CD8-positive, alpha-beta memory T cell (primary cell): Measurements from ENCODE around the gene FILIP1L. TPM values are rescaled to one million over a fixed set of nuclear protein-coding genes. Genes with fewer than 3 reads are reported as not detected.

ENCODE experiments used
- CTCF ChIA-PET: fragments of 350-600 bp; sonication (Branson Sonifier 250); formaldehyde crosslinking; loops from one replicate; lab custom pipeline; 2021; ENCODE audit warnings: antibody characterized with exemption; lab: Charles Lee
- POLR2A ChIA-PET: fragments of 350-600 bp; sonication (Branson Sonifier 250); formaldehyde crosslinking; loops from one replicate; lab custom pipeline; 2021; ENCODE audit warnings: antibody characterized with exemption; lab: Charles Lee
- DNase-seq, 5 donors: peaks; one replicate each; pipeline versions ENCODE4 v3.0.0 to v3.0.0-alpha.2; 2020 to 2022; ENCODE audit warnings: mixed read lengths in 1 of 5
- H3K27ac ChIP-seq: one replicate; pipeline ENCODE4 v1.7.0; 2013; ENCODE audit warnings: low read depth, mild to moderate bottlenecking, low read length, moderate library complexity
- H3K27me3 ChIP-seq: 2 replicates; pipeline ENCODE4 v1.7.0; 2013; ENCODE audit warnings: low read length, mild to moderate bottlenecking; ENCODE audit not compliant: insufficient read depth, poor library complexity, severe bottlenecking
- H3K36me3 ChIP-seq: 2 replicates; pipeline ENCODE4 v1.7.0; 2013; ENCODE audit warnings: mild to moderate bottlenecking, low read length, moderate library complexity; ENCODE audit not compliant: insufficient read depth
- H3K4me1 ChIP-seq: 2 replicates; pipeline ENCODE4 v1.7.0; 2013; ENCODE audit warnings: mild to moderate bottlenecking, low read length, moderate library complexity; ENCODE audit not compliant: insufficient read depth
- H3K4me3 ChIP-seq: 2 replicates; pipeline ENCODE4 v1.7.0; 2013; ENCODE audit warnings: mild to moderate bottlenecking, low read length
- H3K9me3 ChIP-seq: 2 replicates; pipeline ENCODE4 v1.7.0; 2013; ENCODE audit warnings: mild to moderate bottlenecking, low read length
- H3K27ac Mint-ChIP-seq, 8 donors: one replicate each; pipeline ENCODE4 v1.8.0; 2020 to 2021; ENCODE audit warnings: mixed read lengths in 8 of 8, mild to moderate bottlenecking in 6 of 8, inconsistent platforms in 3 of 8, moderate library complexity in 3 of 8
- H3K27me3 Mint-ChIP-seq, 2 donors: one replicate each; pipeline ENCODE4 v1.8.0; 2020 to 2021; ENCODE audit warnings: mixed read lengths in 2 of 2, mild to moderate bottlenecking in 1 of 2, moderate library complexity in 1 of 2
- H3K36me3 Mint-ChIP-seq, 3 donors: one replicate each; pipeline ENCODE4 v1.8.0; 2020 to 2021; ENCODE audit warnings: mixed read lengths in 3 of 3, inconsistent platforms in 1 of 3, mild to moderate bottlenecking in 1 of 3
- H3K4me1 Mint-ChIP-seq, 3 donors: one replicate each; pipeline ENCODE4 v1.8.0; 2020 to 2021; ENCODE audit warnings: mixed read lengths in 3 of 3, inconsistent platforms in 1 of 3, mild to moderate bottlenecking in 1 of 3
- H3K4me3 Mint-ChIP-seq, 7 donors: one replicate each; pipeline ENCODE4 v1.8.0; 2020 to 2021; ENCODE audit warnings: mixed read lengths in 7 of 7, mild to moderate bottlenecking in 6 of 7, moderate library complexity in 4 of 7, inconsistent platforms in 2 of 7
- H3K9me3 Mint-ChIP-seq, 5 donors: one replicate each; pipeline ENCODE4 v1.8.0; 2020 to 2022; ENCODE audit warnings: mixed read lengths in 5 of 5, mild to moderate bottlenecking in 3 of 5, moderate library complexity in 2 of 5, inconsistent platforms in 1 of 5
- polyA plus RNA-seq: library from polyadenylated mRNA; unstranded; fragments of 300-500 nt; fragmentation: Illumina TruSeq; gene quantifications from one replicate; pipeline ENCODE4 v1.2.3, GENCODE V29; 2021
- total RNA-seq, 2 experiments: library from RNA; stranded (reverse); gene quantifications; one replicate each; pipeline ENCODE4 v1.2.3, GENCODE V29; 2021

FILIP1L gene
- total and polyA plus RNA-seq, 3 experiments from 2014 or later: 0.12 to 0.27 (median 0.20) TPM

DNA sequence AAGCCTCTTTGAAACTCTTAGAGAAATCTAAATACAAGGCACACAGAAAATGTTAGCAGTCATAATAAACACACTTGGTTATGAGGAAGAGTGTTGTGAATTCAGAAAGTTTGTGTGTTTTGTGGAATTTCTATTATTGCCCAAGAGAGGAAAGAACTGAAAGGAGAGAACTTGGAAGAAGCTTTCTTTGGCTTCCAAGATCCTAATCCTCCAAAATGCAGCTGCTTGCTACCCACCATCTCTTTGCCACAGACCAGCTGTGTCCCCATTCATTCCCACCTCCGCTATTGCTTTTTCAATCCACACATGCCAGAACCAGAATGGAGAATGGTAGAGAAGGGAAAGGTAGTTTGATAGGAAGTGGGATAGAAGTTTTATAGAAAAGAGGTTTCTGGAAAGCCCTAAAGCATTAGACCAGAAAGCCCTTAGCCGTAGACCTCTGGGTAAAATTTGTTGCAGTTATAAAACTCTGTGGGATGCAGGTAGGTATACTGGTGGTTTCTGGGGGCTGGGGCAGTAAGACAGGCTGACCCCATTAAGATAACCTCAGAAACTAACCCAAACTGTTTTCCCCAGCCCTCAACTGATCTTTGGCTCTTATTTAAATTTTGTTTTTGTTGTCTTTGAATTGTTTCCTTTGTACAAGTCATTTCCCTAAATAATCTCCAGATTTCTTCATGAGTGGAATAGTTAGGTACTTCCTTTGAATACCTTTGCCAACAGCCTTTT is 108.5 kb downstream of the FILIP1L start:
- peaks cover 0 to 4% (median 0%) of the 10 kb centered on the region in 3 donors for H3K4me1 Mint-ChIP-seq

DNA sequence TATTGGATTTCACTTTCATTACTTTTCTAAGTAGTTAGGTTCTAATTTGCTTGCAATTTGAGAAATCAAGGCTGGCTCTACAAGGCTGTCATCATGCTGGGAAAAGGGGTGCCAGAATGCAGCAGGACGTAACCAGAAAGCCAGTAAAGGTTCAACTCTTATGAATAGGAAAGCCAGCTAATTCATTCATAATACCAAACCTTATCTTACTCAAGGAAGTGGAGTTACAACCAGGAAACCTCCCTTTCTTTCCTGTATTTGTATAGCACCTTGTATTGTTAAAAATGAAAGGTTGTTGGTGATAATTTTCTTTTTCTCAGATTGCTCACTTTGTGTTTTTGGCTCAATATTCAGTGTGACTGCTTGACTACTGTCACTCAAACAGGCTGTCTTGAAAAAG is 109.4 kb downstream of the FILIP1L start:
- DNase-seq: no peak
- Histone ChIP-seq H3K36me3 (no peaks in the 10 kb centered on the region), H3K27ac (no peak overlapping the region), H3K9me3 (no peaks in the 10 kb centered on the region), H3K4me1 (no peaks in the 10 kb centered on the region), H3K27me3 (no peaks in the 10 kb centered on the region), H3K4me3 (no peak overlapping the region)
- Mint-ChIP-seq H3K27ac (no peak overlapping the region), H3K36me3 (peaks cover 0 to 6% (median 0%) of the 10 kb centered on the region in 3 donors), H3K9me3 (no peaks in the 10 kb centered on the region), H3K4me1 (peaks cover 0 to 4% (median 0%) of the 10 kb centered on the region in 3 donors), H3K4me3 (no peak overlapping the region), H3K27me3 (no peaks in the 10 kb centered on the region)
- CTCF ChIA-PET: no interaction called here
- POLR2A ChIA-PET: no interaction called here

More for the DNA sequence above, 108.5 kb downstream of the FILIP1L start:
- no peak for DNase-seq
- Histone ChIP-seq H3K27ac (no peak overlapping the region), H3K36me3 (no peaks in the 10 kb centered on the region), H3K27me3 (no peaks in the 10 kb centered on the region), H3K4me3 (no peak overlapping the region), H3K9me3 (no peaks in the 10 kb centered on the region), H3K4me1 (no peaks in the 10 kb centered on the region)
- H3K36me3 Mint-ChIP-seq: peaks cover 0 to 8% (median 2%) of the 10 kb centered on the region in 3 donors
- no peaks in the 10 kb centered on the region for H3K27me3 Mint-ChIP-seq
- H3K27ac Mint-ChIP-seq: peak overlapping the region in 1 of 8 donors; percentile 38
- H3K4me3 Mint-ChIP-seq: no peak overlapping the region
- POLR2A ChIA-PET: no interaction called here
- no peaks in the 10 kb centered on the region for H3K9me3 Mint-ChIP-seq
- CTCF ChIA-PET: no interaction called here

DNA sequence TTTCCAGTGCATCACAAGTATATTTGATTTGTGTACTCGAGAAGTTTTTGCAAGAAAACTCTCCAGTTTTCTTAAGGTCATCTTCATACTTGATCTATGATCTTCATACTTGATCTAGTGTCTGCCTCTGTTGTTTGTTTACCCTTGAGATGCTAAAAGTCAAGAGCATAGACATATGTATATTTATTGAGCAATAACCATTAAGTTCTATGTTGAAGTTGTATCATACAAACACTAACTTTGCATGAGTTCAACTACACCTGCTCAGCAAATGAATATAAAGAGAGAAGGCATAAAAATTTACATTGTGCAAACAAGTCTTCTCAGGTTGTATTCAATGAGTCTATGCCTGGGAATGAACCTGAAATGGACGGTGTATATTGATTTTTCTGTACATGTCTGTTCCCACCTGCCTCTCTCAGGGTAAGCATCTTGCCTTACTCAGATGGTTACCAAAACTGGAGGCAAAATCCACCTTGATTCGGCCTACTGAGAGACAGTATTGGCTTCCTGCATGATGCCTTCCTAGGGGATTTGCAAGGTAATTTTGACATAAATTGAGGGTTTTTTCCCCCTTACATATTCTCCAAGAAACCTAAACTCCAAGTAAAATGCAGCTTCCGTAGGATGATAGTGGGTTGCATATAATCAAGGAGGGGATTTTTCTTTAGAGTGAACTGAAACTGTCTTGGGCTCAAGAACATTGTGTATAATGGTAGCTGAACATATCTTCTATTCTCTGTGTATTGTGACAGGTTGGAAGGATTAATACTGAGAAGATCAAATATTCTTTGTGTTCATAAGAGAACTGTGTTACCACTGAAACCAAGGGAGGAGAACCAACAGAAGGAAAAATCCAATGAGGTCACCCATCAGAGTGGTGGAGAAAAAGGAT is 110.4 kb downstream of the FILIP1L start:
- ChIA-PET CTCF (no interaction called here), POLR2A (no interaction called here)
- Mint-ChIP-seq H3K9me3 (peaks cover 0 to 2% (median under 1%) of the 10 kb centered on the region in 5 donors), H3K27me3 (no peaks in the 10 kb centered on the region), H3K4me3 (no peak overlapping the region), H3K27ac (no peak overlapping the region), H3K36me3 (peaks cover 0 to 5% (median 4%) of the 10 kb centered on the region in 3 donors), H3K4me1 (peaks cover 0 to 4% (median 0%) of the 10 kb centered on the region in 3 donors)
- H3K4me3 ChIP-seq: no peak overlapping the region
- no peak for DNase-seq
- no peaks in the 10 kb centered on the region for H3K4me1 ChIP-seq
- H3K36me3 ChIP-seq: no peaks in the 10 kb centered on the region
- no peaks in the 10 kb centered on the region for H3K9me3 ChIP-seq
- no peaks in the 10 kb centered on the region for H3K27me3 ChIP-seq
- no peak overlapping the region for H3K27ac ChIP-seq

DNA sequence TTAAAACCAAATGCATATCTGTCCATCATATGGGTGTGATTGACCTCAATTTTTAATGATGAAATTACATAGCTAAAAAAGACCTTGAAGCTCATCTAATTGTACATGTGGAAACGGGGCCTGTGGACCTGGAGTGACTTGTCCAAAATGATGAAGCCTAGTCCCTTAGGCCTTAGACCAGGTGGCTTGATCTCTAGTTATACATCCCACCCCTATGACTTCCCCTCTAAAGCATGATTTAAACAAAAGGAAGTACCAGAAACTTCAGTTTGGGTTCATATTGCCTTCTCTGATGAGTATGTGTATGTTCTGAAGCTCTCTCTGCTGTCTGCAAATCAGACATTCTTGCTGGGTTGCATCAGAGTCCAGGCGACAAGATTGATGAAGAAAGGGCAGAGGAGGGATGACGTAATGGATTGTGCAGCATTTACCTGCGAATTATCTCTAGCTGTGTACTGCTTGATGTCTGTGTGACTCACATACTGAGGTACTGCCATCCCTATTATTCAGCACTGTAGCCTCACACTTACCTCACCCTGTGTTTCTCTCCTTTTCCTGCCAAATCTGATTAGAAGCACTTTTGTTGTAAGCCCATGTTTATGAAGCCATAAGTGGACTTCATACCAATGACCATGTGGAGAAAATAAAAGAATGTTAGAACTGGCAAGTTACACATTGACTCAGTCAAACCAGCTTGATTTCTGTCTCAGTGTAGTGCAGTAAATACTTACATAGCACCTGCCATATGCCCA is 111.5 kb downstream of the FILIP1L start:
- ChIA-PET POLR2A (no interaction called here), CTCF (interaction anchor here (0.8 kb wide), 1 partner anchor 18 kb away, joined by 3 read pairs; no protein-coding TSS in a partner anchor)
- peaks cover 0 to 3% (median 1%) of the 10 kb centered on the region in 5 donors for H3K9me3 Mint-ChIP-seq
- H3K27me3 Mint-ChIP-seq: no peaks in the 10 kb centered on the region
- no peaks in the 10 kb centered on the region for H3K4me1 ChIP-seq
- DNase-seq: no peak
- H3K9me3 ChIP-seq: no peaks in the 10 kb centered on the region
- no peak overlapping the region for H3K27ac Mint-ChIP-seq
- H3K27me3 ChIP-seq: no peaks in the 10 kb centered on the region
- H3K36me3 Mint-ChIP-seq: peaks cover 0 to 7% (median 5%) of the 10 kb centered on the region in 3 donors
- H3K4me1 Mint-ChIP-seq: peaks cover 0 to 4% (median 0%) of the 10 kb centered on the region in 3 donors
- no peak overlapping the region for H3K27ac ChIP-seq
- no peaks in the 10 kb centered on the region for H3K36me3 ChIP-seq
- no peak overlapping the region for H3K4me3 ChIP-seq
- H3K4me3 Mint-ChIP-seq: no peak overlapping the region

DNA sequence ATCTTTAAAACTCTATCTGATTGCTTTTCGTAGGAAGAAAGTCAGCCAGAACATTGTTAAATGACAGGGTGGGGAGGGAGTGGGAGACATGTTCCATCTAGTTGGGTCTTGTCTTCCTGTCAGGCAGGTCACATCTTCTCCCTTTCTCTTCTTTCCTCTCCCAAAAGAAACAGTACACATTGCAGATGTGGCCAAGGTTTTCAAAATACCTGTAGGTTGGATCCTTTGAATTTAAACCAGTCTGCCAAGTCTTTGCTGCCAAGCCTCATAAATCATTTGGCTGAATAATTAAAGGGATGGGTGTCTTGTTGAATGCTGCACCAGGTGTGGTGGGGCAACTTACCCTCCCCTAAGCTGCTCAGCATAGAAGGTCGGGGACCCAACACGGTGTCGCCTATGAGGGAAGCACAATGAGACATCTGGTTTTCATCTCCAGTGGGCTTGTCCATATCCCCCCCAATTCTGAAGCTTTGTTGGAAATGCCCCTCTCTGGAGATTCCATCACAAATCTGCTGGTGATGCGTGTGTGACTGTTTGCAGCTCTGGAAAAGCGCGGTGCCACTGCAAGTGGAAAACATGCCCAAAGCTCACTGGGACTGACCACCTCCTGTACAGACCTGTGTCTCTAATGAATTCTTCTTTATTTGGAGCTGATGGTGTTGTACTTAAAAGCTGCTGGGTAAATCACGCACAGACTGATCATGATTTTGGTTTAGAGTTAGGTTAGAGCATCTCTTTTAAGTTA is 112.6 kb downstream of the FILIP1L start:
- Histone ChIP-seq H3K36me3 (no peaks in the 10 kb centered on the region), H3K4me1 (no peaks in the 10 kb centered on the region), H3K27me3 (no peaks in the 10 kb centered on the region), H3K9me3 (no peaks in the 10 kb centered on the region), H3K4me3 (no peak overlapping the region), H3K27ac (no peak overlapping the region)
- ChIA-PET POLR2A (no interaction called here), CTCF (interaction anchor here (0.8 kb wide), 1 partner anchor 20 kb away, joined by 3 read pairs; no protein-coding TSS in a partner anchor)
- Mint-ChIP-seq H3K4me1 (peaks cover 0 to 4% (median 0%) of the 10 kb centered on the region in 3 donors), H3K36me3 (peaks cover 0 to 7% (median 5%) of the 10 kb centered on the region in 3 donors), H3K27me3 (no peaks in the 10 kb centered on the region), H3K9me3 (peaks cover 0 to 3% (median 2%) of the 10 kb centered on the region in 5 donors), H3K27ac (no peak overlapping the region), H3K4me3 (no peak overlapping the region)
- DNase-seq: no peak

DNA sequence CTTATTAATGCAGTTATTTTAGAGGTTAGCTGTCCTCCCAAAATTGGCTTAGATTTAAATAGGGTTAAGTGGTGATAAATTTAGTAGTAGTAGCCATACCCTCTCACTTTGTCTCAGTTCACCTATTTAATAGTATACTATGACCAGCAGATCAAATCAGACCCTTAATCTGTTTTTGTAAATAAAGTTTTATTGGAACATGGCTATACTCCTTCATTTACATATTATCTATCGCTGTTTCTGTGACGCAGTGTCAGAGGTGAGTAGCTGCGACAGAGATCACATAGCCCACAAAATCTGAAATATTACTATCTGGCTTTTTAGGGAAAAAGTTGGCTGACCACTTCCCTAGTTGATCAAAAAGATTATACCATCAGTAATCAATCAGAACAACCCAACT is 113.2 kb downstream of the FILIP1L start:
- H3K9me3 ChIP-seq: no peaks in the 10 kb centered on the region
- ChIA-PET CTCF (no interaction called here), POLR2A (no interaction called here)
- H3K4me3 Mint-ChIP-seq: no peak overlapping the region
- peaks cover 0 to 4% (median 0%) of the 10 kb centered on the region in 3 donors for H3K4me1 Mint-ChIP-seq
- H3K27me3 ChIP-seq: no peaks in the 10 kb centered on the region
- H3K27me3 Mint-ChIP-seq: no peaks in the 10 kb centered on the region
- no peak for DNase-seq
- no peak overlapping the region for H3K27ac ChIP-seq
- H3K36me3 Mint-ChIP-seq: peaks cover 2 to 11% (median 9%) of the 10 kb centered on the region in 3 donors
- no peak overlapping the region for H3K4me3 ChIP-seq
- peaks cover 3 to 7% (median 5%) of the 10 kb centered on the region in 5 donors for H3K9me3 Mint-ChIP-seq
- H3K36me3 ChIP-seq: no peaks in the 10 kb centered on the region
- H3K4me1 ChIP-seq: no peaks in the 10 kb centered on the region
- no peak overlapping the region for H3K27ac Mint-ChIP-seq

DNA sequence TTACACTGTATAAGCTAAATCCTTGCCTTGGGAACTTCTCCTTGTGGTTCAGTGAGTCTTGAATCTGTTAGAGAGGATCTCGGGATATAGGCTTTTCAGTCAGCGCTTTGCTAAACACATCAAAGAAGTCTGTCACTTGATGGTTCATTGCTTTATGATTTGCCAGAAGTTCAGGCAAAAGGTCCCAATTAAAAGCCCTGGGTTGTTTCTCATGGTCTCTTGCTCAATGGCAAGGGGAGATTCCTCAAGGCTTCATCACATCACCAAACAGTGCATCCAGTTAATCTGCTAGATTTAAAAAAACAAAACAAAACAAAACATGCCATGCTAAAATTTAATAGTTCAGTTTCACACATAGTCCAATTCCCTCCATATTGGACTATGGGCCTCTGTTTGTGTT is 114.8 kb downstream of the FILIP1L start:
- no peak overlapping the region for H3K27ac Mint-ChIP-seq
- no peaks in the 10 kb centered on the region for H3K27me3 Mint-ChIP-seq
- no peaks in the 10 kb centered on the region for H3K27me3 ChIP-seq
- H3K4me3 ChIP-seq: no peak overlapping the region
- H3K4me3 Mint-ChIP-seq: no peak overlapping the region
- ChIA-PET POLR2A (no interaction called here), CTCF (no interaction called here)
- no peak overlapping the region for H3K27ac ChIP-seq
- H3K9me3 ChIP-seq: no peaks in the 10 kb centered on the region
- H3K36me3 ChIP-seq: no peaks in the 10 kb centered on the region
- DNase-seq: no peak
- peaks cover 3 to 21% (median 15%) of the 10 kb centered on the region in 5 donors for H3K9me3 Mint-ChIP-seq
- peaks cover 0 to 4% (median 0%) of the 10 kb centered on the region in 3 donors for H3K4me1 Mint-ChIP-seq
- H3K36me3 Mint-ChIP-seq: peaks cover 6 to 25% (median 13%) of the 10 kb centered on the region in 3 donors
- no peaks in the 10 kb centered on the region for H3K4me1 ChIP-seq
